GM12874 (cell line): ENCODE measurements around the gene MCM7.

Experiments
- TF ChIP-seq, protein P1 (sequence below): IDR thresholded peaks from 2 replicates; pipeline ENCODE4 v1.5.1; 2011; ENCODE audit warnings: low read depth, mild to moderate bottlenecking, control low read depth, low read length, moderate library complexity; ENCODE audit not compliant: insufficient read depth

The MCM7 gene

DNA sequence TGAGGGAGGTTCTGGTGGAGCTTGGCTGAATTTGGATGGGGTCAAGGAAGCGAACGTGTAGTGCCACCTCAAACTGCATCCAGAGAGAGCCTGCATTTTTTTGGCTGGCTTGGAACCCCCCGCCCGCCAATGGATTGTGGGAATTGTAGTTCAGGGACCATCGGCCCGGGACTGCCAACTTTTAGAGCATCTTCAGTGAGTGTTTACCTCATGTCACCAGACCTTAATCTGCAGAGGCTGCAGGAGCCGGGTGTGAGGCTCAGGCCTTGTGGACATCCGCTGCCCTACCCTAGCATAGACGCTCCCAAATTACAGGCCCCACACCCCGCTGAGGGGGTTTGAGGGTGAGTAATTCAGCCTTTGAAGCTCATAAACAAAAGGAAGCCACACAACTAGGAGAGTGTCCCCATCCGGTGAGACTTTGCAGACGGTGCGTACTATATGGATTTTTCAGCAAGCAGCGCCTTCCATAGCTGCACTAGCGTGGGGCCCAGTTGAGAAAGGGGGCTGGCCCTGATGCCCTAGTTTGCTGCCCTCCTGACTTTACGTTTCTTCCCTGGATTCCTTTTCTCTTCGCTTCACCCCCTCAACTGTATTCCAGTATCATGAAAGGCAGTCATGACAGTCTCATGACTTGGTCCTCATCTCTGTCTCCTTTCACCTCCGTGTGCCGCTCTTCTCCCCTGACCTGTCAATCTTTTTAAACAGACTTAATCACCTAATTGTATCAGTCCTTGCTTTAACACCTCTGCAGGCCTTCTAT lies 19.0 kb upstream of the MCM7 start:
- TF ChIP-seq, protein P1, sequence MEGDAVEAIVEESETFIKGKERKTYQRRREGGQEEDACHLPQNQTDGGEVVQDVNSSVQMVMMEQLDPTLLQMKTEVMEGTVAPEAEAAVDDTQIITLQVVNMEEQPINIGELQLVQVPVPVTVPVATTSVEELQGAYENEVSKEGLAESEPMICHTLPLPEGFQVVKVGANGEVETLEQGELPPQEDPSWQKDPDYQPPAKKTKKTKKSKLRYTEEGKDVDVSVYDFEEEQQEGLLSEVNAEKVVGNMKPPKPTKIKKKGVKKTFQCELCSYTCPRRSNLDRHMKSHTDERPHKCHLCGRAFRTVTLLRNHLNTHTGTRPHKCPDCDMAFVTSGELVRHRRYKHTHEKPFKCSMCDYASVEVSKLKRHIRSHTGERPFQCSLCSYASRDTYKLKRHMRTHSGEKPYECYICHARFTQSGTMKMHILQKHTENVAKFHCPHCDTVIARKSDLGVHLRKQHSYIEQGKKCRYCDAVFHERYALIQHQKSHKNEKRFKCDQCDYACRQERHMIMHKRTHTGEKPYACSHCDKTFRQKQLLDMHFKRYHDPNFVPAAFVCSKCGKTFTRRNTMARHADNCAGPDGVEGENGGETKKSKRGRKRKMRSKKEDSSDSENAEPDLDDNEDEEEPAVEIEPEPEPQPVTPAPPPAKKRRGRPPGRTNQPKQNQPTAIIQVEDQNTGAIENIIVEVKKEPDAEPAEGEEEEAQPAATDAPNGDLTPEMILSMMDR = no peak

DNA sequence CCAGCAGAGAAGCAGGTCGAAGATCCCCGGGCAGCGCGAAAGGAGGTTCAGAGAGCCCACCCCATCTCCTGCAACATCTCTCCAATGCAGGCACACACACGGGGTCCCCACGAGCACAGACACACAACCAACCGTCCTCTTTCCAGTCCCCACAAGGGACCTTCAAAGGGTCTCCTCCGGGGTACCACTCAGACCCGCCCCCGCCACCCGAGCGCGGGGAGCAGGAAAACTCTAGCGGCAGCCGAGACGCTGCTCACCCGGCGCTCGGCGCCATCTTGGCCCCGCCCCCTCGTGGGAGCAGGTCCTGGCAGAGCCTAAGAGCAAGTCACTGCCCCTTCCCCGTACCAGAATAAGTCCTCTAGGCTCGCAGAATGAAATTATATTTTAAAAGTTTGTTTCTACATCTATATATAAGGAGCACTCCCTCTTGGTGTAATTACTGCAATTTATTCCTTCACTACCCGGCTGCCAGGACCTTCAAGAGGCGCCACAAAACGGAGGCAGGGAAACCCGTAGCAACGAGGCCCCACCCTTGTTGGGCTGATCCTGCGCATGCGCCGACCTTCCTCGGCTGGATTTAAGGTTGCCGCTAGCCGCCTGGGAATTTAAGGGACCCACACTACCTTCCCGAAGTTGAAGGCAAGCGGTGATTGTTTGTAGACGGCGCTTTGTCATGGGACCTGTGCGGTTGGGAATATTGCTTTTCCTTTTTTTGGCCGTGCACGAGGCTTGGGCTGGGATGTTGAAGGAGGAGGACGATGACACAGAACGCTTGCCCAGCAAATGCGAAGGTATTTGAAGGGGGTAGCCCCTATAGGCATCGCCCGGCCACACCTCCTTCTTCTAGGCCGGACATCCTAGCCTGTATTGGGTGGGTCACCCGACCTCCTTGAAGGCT lies 18.1 kb upstream of the MCM7 start, which contains the start of the genes CNPY4 and TAF6:
TSS of gene CNPY4 (plus strand) at position 563 of the 898 bp plus-strand sequence. CDS start at position 674, 111 bp downstream.
TSS of gene TAF6 (minus strand) at position 287 of the 898 bp plus-strand sequence. CDS start 5,149 bp downstream, outside the sequence.
- TF ChIP-seq, protein P1 = no peak

DNA sequence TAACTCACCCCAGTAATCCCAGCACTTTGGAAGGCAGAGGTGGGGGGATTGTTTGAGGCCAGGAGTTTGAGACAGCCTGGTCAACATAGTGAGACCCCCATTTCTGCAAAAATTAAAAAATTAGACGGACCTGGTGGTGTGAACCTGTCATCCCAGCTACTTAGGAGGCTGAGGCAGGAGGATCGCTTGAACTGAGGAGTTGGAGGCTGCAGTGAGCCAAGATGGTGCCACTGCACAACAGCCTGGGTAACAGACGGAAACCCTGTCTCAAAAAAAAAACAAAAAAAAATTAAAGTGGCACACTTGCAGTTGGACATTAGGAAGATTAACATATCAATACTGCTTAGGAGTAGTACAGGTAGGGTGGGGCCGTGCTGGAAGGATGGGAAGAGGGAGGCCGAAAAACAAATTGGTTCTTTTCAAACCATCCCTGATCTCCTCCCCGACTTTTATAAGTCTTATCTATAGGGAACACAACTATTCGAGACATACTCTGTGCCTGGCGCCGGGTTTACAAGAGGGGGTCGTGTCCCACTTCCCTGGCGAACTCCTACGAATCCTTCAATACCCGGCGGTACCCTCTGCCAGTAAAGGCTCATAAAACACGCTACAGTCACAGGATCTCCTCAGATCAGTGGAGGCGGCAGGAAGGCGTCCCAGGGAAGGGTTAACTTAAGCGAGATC lies 17.3 kb upstream of the MCM7 start:
- TF ChIP-seq, protein P1 = no peak

DNA sequence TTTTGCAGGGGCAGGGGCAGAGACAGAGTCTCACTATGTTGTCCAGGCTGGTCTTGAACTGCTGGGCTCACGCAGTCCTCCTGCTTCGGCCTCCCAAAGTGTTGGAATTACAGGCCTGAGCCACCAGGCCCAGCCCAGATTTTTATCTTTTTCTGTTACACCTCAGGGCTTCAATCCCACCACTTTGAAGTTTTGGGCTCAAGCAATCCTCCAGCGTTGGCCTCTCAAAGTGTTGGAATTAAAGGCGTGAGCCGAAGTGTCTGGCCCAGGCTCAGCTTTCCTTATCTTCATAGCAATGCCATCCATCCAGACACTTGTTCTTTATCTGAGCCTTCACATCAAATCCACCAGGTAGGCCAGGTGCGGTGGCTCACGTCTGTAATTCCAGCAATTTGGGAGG lies 13.8 kb upstream of the MCM7 start:
- TF ChIP-seq, protein P1 = no peak

DNA sequence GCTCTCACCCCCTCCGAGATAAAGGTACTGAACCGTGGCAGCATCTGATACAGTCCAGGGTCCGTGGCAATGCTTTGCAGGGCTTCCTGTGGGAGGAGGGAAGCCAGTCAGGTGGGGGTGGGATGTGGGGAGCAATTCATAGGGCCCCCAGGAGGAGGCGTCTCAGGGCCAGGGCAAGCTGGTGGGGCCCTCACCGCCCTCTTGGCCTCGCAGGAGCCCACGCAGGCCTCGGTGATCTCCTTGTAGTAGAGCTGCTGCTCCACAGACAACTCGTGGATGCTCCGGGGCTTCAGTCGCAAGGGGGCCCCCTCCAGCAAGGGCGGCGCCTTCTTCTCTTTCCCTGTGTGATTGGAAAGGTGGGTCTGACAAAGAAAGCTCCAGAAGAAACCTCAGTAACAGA lies 10.7 kb upstream of the MCM7 start:
- TF ChIP-seq, protein P1 = no peak

DNA sequence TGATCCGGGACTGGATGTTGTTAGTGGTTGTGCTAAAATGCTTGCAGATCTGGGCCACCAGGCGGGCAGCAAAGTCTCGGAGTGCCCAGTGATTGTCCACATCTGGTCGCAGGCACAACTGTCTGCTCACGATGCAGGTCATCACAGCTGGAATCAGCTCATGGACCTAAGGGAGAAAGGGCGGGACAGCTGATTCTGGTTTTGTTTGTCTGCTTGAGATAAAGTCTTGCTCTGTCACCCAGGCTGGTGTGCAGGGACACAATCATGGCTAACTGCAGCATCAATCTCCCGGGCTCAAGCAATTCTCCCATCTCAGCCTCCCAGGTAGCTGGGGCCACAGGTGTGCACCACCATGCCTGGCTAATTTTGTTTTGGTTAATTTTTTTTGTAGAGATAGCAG lies 10.0 kb upstream of the MCM7 start:
- TF ChIP-seq, protein P1 = no peak

DNA sequence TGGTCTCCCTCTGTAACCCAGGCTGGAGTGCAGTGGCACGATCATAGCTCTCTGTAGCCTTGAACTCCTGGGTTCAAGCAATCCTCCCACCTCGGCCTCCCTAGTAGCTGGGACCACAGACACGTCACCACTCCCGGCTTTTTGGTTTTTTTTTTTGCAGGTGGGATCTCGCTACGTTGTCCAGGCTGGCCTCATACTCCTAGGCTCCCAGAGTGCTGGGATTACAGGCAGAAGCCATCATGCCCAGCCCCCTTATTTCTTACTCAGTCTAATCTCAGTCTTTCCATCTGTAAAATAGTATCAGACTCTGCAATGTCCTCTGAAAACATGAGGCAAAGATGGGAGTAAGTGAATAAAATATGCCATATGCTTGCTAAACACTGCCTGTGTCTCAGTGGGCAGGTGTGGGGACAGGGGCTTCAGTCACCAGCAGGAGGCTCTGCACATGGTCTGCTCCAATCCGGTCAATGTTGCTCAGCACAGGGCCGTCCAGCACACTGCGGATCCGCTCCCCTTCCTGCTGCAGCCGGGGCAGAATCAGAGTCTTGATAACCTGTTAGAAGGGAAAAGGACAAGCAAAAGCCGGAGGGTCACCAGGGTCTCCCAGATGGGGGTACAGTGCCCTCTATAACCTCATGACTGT lies 8.4 kb upstream of the MCM7 start:
- TF ChIP-seq, protein P1 = no peak
